Loucy (cell line): Measurements from ENCODE around the gene TNFRSF11A.

Experiments
- H2AFZ ChIP-seq: fragments of 200-600 bp; sonication (generic); 2 replicates; pipeline ENCODE4 v1.6.0; 2016; ENCODE audit warnings: antibody characterized with exemption, mild to moderate bottlenecking, low read length, moderate library complexity
- H3F3A ChIP-seq: fragments of 200-600 bp; 2 replicates; pipeline ENCODE4 v1.6.0; 2016; ENCODE audit warnings: antibody characterized with exemption, low read depth, mild to moderate bottlenecking
- H3K27me3 ChIP-seq: fragments of 200-600 bp; sonication (generic); 2 replicates; pipeline ENCODE4 v1.6.1; 2014; ENCODE audit warnings: low read length, mild to moderate bottlenecking; ENCODE audit not compliant: insufficient read depth, poor library complexity, severe bottlenecking
- H3K36me3 ChIP-seq: fragments of 200-600 bp; sonication (generic); 2 replicates; pipeline ENCODE4 v1.6.1; 2016; ENCODE audit warnings: low read length; ENCODE audit not compliant: insufficient read depth
- H3K4me1 ChIP-seq: fragments of 200-600 bp; sonication (generic); 2 replicates; pipeline ENCODE4 v1.5.1; 2014; ENCODE audit warnings: low read length, mild to moderate bottlenecking; ENCODE audit not compliant: insufficient read depth, poor library complexity, severe bottlenecking
- H3K4me2 ChIP-seq: fragments of 200-600 bp; sonication (generic); 2 replicates; pipeline ENCODE4 v1.6.0; 2014; ENCODE audit warnings: antibody characterized with exemption, low read length, low read depth, mild to moderate bottlenecking; ENCODE audit not compliant: poor library complexity, severe bottlenecking
- H3K4me3 ChIP-seq: fragments of 200-600 bp; sonication (generic); 2 replicates; pipeline ENCODE4 v1.5.1; 2014; ENCODE audit warnings: low read length, mild to moderate bottlenecking, mixed read lengths; ENCODE audit not compliant: poor library complexity, severe bottlenecking
- H3K79me2 ChIP-seq: fragments of 200-600 bp; sonication (generic); 2 replicates; pipeline ENCODE4 v1.6.1; 2014; ENCODE audit warnings: low read length; ENCODE audit not compliant: insufficient read depth
- H3K9ac ChIP-seq: fragments of 200-600 bp; sonication (generic); 2 replicates; pipeline ENCODE4 v1.6.0; 2014; ENCODE audit warnings: mild to moderate bottlenecking, low read depth, low read length, moderate library complexity; ENCODE audit not compliant: poor library complexity, severe bottlenecking
- H3K9me2 ChIP-seq: fragments of 200-600 bp; sonication (generic); replicated peaks from 2 replicates; pipeline ENCODE4 v1.6.1; 2016; ENCODE audit warnings: low read depth, low read length, mixed read lengths
- H3K9me3 ChIP-seq: fragments of 200-600 bp; sonication (generic); 2 replicates; pipeline ENCODE4 v1.6.1; 2014; ENCODE audit warnings: mild to moderate bottlenecking, antibody characterized with exemption, low read length, low read depth; ENCODE audit not compliant: insufficient read depth
- H4K20me1 ChIP-seq: fragments of 200-600 bp; sonication (generic); 2 replicates; pipeline ENCODE4 v1.6.0; 2014; ENCODE audit warnings: antibody characterized with exemption, low read length, mild to moderate bottlenecking; ENCODE audit not compliant: insufficient read depth, poor library complexity, severe bottlenecking
- EZH2phosphoT487 ChIP-seq: fragments of 200-600 bp; IDR thresholded peaks from 2 replicates; pipeline ENCODE4 v1.6.1; 2018; ENCODE audit warnings: antibody characterized with exemption, mild to moderate bottlenecking, moderate library complexity, borderline replicate concordance
- TF ChIP-seq, protein P1 (sequence below): fragments of 200-600 bp; sonication (generic); conservative IDR thresholded peaks from 2 replicates; pipeline ENCODE4 v1.5.1; 2014; ENCODE audit warnings: mild to moderate bottlenecking, antibody characterized with exemption, low read length

The TNFRSF11A gene

DNA sequence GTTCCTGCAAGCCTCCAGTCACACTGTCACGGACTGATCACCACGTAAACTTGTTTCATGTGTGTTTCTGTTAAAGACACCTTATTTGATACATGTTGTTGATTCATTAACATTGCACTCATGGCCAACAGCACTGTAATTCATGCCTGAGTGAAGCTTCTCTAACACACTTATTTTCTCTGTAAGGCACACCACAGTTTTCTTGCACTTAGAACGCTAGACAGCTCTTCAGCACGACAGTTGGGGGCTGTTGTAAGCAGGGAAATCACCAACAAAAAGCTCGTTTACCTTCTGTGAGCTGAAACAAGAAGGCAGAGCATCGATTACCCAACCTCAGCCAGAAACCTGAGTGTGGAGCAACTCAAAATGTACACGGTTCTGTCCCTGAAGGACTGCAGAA lies 28.1 kb downstream of the TNFRSF11A start:
- H3K36me3 ChIP-seq = no peaks in the 10 kb centered on the region
- H3K9me2 ChIP-seq = no peaks in the 10 kb centered on the region
- TF ChIP-seq EZH2phosphoT487 = no peak
- TF ChIP-seq, protein P1, sequence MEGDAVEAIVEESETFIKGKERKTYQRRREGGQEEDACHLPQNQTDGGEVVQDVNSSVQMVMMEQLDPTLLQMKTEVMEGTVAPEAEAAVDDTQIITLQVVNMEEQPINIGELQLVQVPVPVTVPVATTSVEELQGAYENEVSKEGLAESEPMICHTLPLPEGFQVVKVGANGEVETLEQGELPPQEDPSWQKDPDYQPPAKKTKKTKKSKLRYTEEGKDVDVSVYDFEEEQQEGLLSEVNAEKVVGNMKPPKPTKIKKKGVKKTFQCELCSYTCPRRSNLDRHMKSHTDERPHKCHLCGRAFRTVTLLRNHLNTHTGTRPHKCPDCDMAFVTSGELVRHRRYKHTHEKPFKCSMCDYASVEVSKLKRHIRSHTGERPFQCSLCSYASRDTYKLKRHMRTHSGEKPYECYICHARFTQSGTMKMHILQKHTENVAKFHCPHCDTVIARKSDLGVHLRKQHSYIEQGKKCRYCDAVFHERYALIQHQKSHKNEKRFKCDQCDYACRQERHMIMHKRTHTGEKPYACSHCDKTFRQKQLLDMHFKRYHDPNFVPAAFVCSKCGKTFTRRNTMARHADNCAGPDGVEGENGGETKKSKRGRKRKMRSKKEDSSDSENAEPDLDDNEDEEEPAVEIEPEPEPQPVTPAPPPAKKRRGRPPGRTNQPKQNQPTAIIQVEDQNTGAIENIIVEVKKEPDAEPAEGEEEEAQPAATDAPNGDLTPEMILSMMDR = no peak
- no peak overlapping the region for H2AFZ ChIP-seq
- H3K9ac ChIP-seq = no peak overlapping the region
- H4K20me1 ChIP-seq = no peaks in the 10 kb centered on the region
- no peaks in the 10 kb centered on the region for H3K27me3 ChIP-seq
- H3K9me3 ChIP-seq = no peaks in the 10 kb centered on the region
- H3K4me2 ChIP-seq = no peak overlapping the region
- H3K4me3 ChIP-seq = no peak overlapping the region
- no peaks in the 10 kb centered on the region for H3K4me1 ChIP-seq
- no peaks in the 10 kb centered on the region for H3K79me2 ChIP-seq
- no peaks in the 10 kb centered on the region for H3F3A ChIP-seq

DNA sequence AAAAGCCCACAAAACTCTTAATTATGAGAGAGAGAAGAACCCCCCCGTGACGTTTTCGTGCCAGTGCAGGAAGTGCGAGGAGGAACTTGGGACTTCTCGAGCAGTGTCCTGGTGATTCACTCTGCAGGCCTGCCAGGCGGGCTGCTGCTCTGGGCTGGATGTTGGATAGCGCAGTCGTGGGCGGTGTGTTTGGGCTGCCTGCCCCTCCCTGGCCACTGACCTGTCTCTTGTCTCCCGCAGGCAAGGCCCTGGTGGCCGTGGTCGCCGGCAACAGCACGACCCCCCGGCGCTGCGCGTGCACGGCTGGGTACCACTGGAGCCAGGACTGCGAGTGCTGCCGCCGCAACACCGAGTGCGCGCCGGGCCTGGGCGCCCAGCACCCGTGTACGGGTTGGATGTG lies 29.0 kb downstream of the TNFRSF11A start:
- Histone ChIP-seq H3K27me3 (no peaks in the 10 kb centered on the region), H3K4me1 (no peaks in the 10 kb centered on the region), H3K79me2 (no peaks in the 10 kb centered on the region), H2AFZ (no peak overlapping the region), H3K9me2 (no peaks in the 10 kb centered on the region), H3K4me3 (no peak overlapping the region), H3K36me3 (no peaks in the 10 kb centered on the region), H3K9ac (no peak overlapping the region), H4K20me1 (no peaks in the 10 kb centered on the region), H3K9me3 (no peaks in the 10 kb centered on the region), H3K4me2 (no peak overlapping the region), H3F3A (no peaks in the 10 kb centered on the region)
- no peak for TF ChIP-seq EZH2phosphoT487
- TF ChIP-seq, protein P1 = no peak

DNA sequence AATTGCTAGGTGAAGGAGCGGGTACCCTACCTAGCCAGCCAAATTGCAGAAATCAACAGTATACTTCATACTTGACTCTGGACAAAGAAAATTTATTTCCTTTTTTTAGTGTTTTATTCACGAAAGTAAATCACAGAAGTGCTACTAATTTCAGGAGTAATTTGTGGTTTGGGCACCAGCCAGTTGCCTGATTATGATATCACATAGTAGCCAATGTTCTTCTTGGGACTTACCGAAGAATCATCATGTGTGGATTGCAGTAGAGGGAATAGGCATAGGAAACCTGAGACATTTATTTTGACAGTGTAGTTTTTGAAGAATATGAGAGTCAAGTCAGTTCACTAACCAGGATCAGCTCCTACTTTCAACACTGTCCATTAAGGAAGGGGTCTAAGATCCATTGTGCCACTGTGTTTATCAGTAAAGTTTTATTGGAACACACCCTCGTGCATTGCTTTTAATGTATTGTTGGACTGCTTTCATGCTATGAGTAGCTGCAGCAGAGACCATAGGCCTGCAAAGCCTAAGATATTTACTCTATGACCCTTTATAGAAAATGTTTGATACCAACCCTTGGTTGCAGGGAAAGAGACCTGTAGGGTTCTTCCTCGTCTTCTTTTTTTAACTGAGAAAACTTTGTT lies 32.1 kb downstream of the TNFRSF11A start:
- H3K9ac ChIP-seq = no peak overlapping the region
- H4K20me1 ChIP-seq = no peaks in the 10 kb centered on the region
- no peaks in the 10 kb centered on the region for H3K79me2 ChIP-seq
- H3F3A ChIP-seq = no peaks in the 10 kb centered on the region
- no peak overlapping the region for H2AFZ ChIP-seq
- H3K4me1 ChIP-seq = no peaks in the 10 kb centered on the region
- no peaks in the 10 kb centered on the region for H3K27me3 ChIP-seq
- H3K4me2 ChIP-seq = no peak overlapping the region
- H3K9me3 ChIP-seq = no peaks in the 10 kb centered on the region
- H3K36me3 ChIP-seq = no peaks in the 10 kb centered on the region
- H3K4me3 ChIP-seq = no peak overlapping the region
- TF ChIP-seq, protein P1 = no peak
- TF ChIP-seq EZH2phosphoT487 = no peak
- H3K9me2 ChIP-seq = no peaks in the 10 kb centered on the region
